Measurements from ENCODE around the gene FASN. TPM values are rescaled to one million over a fixed set of nuclear protein-coding genes. Genes with fewer than 3 reads are reported as not detected.

FASN gene
- total RNA-seq, 3 donors from 2014 or later = 87.2 to 115 (median 102) TPM

- Histone ChIP-seq H3K36me3 (ENCODE audit: low read depth) (peaks cover 17% of the 10 kb centered on the region), H3K9me3 (no peaks in the 10 kb centered on the region), H3K4me1 (ENCODE audit: low read depth) (no peaks in the 10 kb centered on the region), H3K4me3 (no peak overlapping the region)
- intact Hi-C loops (cut with DNase I, micrococcal nuclease) = no loop called here
- TF ChIP-seq CTCF (IDR thresholded peaks at IDR 0.05) = no peak
- ATAC-seq (no peak), DNase-seq (no peak)
Observed at GRCh38 chr17:82080789-82081464, 17.1 kb downstream of the FASN start.

DNA sequence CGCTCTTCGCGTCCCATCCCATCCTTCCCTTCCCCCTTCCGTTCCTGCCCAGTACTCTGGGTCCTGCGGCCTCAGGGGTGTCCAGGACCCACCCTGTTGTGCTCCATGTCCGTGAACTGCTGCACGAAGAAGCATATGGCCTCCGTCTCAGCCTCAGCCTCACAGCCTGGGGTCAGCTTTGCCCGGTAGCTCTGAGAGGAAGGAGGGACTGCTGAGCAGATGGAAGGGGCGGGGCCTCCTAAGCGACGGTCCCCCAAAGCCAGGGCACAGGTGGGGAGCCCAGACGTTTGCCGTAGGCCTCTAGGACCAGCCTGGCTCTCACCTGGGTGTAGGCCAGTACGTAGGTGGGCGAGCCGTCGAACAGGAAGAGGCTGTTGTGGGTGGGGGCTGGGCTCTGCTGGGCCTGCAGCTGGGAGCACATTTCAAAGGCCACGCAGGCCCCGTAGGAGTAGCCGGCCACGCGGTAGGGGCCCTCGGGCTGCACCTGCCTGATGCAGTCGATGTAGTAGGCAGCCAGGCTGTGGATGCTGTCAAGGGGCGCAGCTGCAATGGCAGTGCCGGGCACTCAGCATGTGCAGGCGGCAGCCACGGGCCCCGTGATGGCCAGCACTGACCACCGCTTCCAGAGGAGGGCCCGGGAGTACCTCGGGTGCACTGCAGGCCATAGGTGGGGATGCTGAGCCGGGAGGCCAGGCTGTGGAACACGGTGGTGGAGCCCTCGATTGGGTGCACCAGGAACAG, 17.8 kb downstream of the FASN start:
- Histone ChIP-seq H3K4me1 (ENCODE audit: low read depth) (no peaks in the 10 kb centered on the region), H3K36me3 (ENCODE audit: low read depth) (peaks cover 15% of the 10 kb centered on the region), H3K4me3 (no peak overlapping the region), H3K9me3 (no peaks in the 10 kb centered on the region)
- intact Hi-C loops (cut with DNase I, micrococcal nuclease) = no loop called here
- no peak for TF ChIP-seq CTCF (IDR thresholded peaks at IDR 0.05)
- DNase-seq (no peak), ATAC-seq (no peak)

GRCh38 chr17:82079001-82079677, 18.9 kb downstream of the FASN start:
- Histone ChIP-seq H3K36me3 (ENCODE audit: low read depth) (peaks cover 15% of the 10 kb centered on the region), H3K4me3 (no peak overlapping the region), H3K9me3 (no peaks in the 10 kb centered on the region), H3K4me1 (ENCODE audit: low read depth) (no peaks in the 10 kb centered on the region)
- no peak for ATAC-seq
- TF ChIP-seq CTCF (IDR thresholded peaks at IDR 0.05) = no peak
- DNase-seq = no peak
- intact Hi-C loops (cut with DNase I, micrococcal nuclease) = no loop called here

DNA sequence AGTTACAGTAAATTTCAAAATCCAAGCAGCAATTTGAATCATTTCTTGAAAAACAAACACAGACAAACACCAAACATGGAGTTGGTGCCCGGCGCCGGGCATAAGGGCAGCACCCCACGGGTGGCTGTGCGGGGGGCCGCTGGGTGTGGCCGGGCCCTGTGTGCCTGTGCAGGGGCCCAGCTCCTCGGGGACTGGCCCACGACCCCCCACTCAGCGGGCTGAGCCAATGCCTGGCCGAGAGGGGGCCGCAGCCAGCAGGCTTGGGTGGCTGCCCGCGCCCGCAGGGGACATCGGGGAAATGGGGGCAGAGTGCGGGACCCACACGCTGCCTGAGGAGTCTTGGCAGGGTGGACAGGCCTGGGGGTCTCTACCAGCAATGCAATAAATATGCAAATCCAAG, 19.6 kb downstream of the FASN start:
- TF ChIP-seq CTCF (IDR thresholded peaks at IDR 0.05) = no peak
- no peak overlapping the region for H3K4me3 ChIP-seq
- peaks cover 14% of the 10 kb centered on the region for H3K36me3 ChIP-seq (ENCODE audit: low read depth)
- intact Hi-C loops (cut with DNase I, micrococcal nuclease) = no loop called here
- DNase-seq = no peak
- no peaks in the 10 kb centered on the region for H3K4me1 ChIP-seq (ENCODE audit: low read depth)
- ATAC-seq = no peak
- H3K9me3 ChIP-seq = no peaks in the 10 kb centered on the region

- peaks cover 8% of the 10 kb centered on the region for H3K36me3 ChIP-seq (ENCODE audit: low read depth)
- ATAC-seq (no peak), DNase-seq (no peak)
- H3K4me3 ChIP-seq = no peak overlapping the region
- TF ChIP-seq CTCF (IDR thresholded peaks at IDR 0.05) = no peak
- no peaks in the 10 kb centered on the region for H3K4me1 ChIP-seq (ENCODE audit: low read depth)
- intact Hi-C loops (cut with DNase I, micrococcal nuclease) = no loop called here
- H3K9me3 ChIP-seq = no peaks in the 10 kb centered on the region
Observed at GRCh38 chr17:82077617-82078358, 20.2 kb downstream of the FASN start.

Data from mucosa of descending colon (tissue), 3 donors.